ENCODE measurements around the gene PPHLN1. TPM values are rescaled to one million over a fixed set of nuclear protein-coding genes. Genes with fewer than 3 reads are reported as not detected.

The PPHLN1 gene
- total and polyA plus RNA-seq, 2 of the 8 experiments (the other 6 are each of a cell fraction or from before 2014, with no cell fraction given): 34.3 to 71.6 TPM

DNA sequence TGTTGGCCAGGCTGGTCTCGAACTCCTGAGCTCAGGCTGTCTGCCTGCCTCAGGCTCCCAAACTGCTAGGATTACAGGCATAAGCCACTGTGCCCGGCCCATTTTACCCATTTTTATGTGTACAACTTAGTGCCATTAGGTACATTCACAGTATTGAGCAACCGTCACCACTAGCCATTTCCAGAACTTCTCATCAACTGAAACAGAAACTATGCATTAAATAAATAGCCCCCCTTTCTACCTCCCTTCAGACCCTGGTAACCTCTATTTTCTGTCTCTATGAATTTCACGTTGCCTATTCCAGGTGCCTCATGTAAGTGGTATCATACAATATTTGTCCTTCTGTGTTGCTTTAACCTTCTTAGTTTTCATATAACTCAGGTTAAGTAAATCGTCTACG, 16.0 kb upstream of the PPHLN1 start:
- WGBS, 2 experiments (ENCODE audit: extremely low coverage in 1 of 2, insufficient coverage in 1 of 2, insufficient read length in 1 of 2, insufficient replicate concordance in 2 of 2, low coverage in 1 of 2, low lambda C conversion rate in 2 of 2, missing lambda C conversion rate in 1 of 2): 89% methylated on average over 6 of the region's 6 CpGs; no CpG with 5 or more reads in 1 of the 2 experiments
- Histone ChIP-seq H4K91ac (replicated peaks; ENCODE audit: insufficient read length, low read length) (no peak overlapping the region), H3K4me3 (ENCODE audit: extremely low read depth in 1 of 4, insufficient read depth in 2 of 4, low read depth in 3 of 4, low read length in 4 of 4) (no peak overlapping the region), H3K9ac (replicated peaks in 1 of 4; ENCODE audit: extremely low read depth in 1 of 4, low read depth in 3 of 4, low read length in 3 of 4) (no peak overlapping the region), H3K4ac (replicated peaks; ENCODE audit: insufficient read length, low read depth, low read length) (no peak overlapping the region), H2AK5ac (ENCODE audit: low read depth, low read length) (no peak overlapping the region), H3K27ac (ENCODE audit: low read depth, low read length) (no peak overlapping the region), H3K23me2 (ENCODE audit: low read depth, low read length) (no peaks in the 10 kb centered on the region), H2BK20ac (ENCODE audit: low read length) (no peak overlapping the region), H3K18ac (ENCODE audit: extremely low read depth, low read length) (no peak overlapping the region), H3K36me3 (ENCODE audit: control insufficient read depth in 2 of 4, insufficient read depth in 4 of 4, low read length in 3 of 4) (peaks cover 0 to 15% (median under 1%) of the 10 kb centered on the region in 4 experiments; a peak in 3 of 8 replicates), H3K56ac (replicated peaks; ENCODE audit: insufficient read length, low read depth, low read length) (no peak overlapping the region), H2BK120ac (replicated peaks; ENCODE audit: low read depth, low read length) (no peak overlapping the region), H3K4me2 (ENCODE audit: insufficient read depth in 1 of 2, low read depth in 2 of 2, low read length in 2 of 2) (no peak overlapping the region), H3K4me1 (replicated peaks in 1 of 4; ENCODE audit: control insufficient read depth in 3 of 4, insufficient read depth in 4 of 4, low read length in 3 of 4) (no peaks in the 10 kb centered on the region), H2AFZ (ENCODE audit: low read length) (no peak overlapping the region), H3K9me3 (ENCODE audit: insufficient read depth in 2 of 2, low read depth in 1 of 2, low read length in 1 of 2) (no peaks in the 10 kb centered on the region), H3K23ac (ENCODE audit: insufficient read length) (no peak overlapping the region), H4K20me1 (replicated peaks in 1 of 2; ENCODE audit: control insufficient read depth in 1 of 2, insufficient read depth in 2 of 2, low read length in 2 of 2) (no peaks in the 10 kb centered on the region), H2BK15ac (ENCODE audit: low read length) (no peak overlapping the region), H3K27me3 (replicated peaks in 1 of 4; ENCODE audit: control insufficient read depth in 3 of 4, extremely low read depth in 1 of 4, insufficient read depth in 3 of 4, low read length in 3 of 4) (no peaks in the 10 kb centered on the region), H3K79me1 (ENCODE audit: low read depth, low read length) (no peaks in the 10 kb centered on the region), H2BK12ac (ENCODE audit: low read depth, low read length) (no peak overlapping the region), H3K79me2 (ENCODE audit: control insufficient read depth in 1 of 2, insufficient read depth in 2 of 2, low read length in 2 of 2) (no peaks in the 10 kb centered on the region), H2BK5ac (ENCODE audit: low read depth, low read length) (no peak overlapping the region), H4K5ac (ENCODE audit: insufficient read length, low read depth, low read length) (no peak overlapping the region), H3K14ac (ENCODE audit: insufficient read length) (no peak overlapping the region), H4K8ac (ENCODE audit: extremely low read depth, insufficient read depth, low read length) (no peak overlapping the region)
- ChIA-PET CTCF (ENCODE audit: partially characterized antibody) (interaction anchor here (1.6 kb wide), 1 partner anchor 14 kb away, joined by 9 read pairs; no protein-coding TSS in a partner anchor), POLR2A (ENCODE audit: partially characterized antibody) (interaction anchor here (1.1 kb wide), 1 partner anchor 16 kb away, joined by 3 read pairs; the partner anchor contains the start of genes PPHLN1 and ZCRB1)
- TF ChIP-seq EGR1 (IDR thresholded peaks at IDR 0.05; ENCODE audit: borderline replicate concordance, low read depth, low read length): no peak
- TF ChIP-seq CEBPB (IDR thresholded peaks at IDR 0.05; ENCODE audit: low read depth, low read length): no peak
- TF ChIP-seq BCL11A (IDR thresholded peaks at IDR 0.05; ENCODE audit: low read depth in 2 of 2, low read length in 2 of 2): no peak
- FAIRE-seq: no peak
- DNase-seq (ENCODE audit: low read depth in 1 of 2, low spot score in 2 of 2): no peak

All from H1 (cell line).